Natural killer cell (primary cell): ENCODE measurements around the gene CHD5. TPM values are rescaled to one million over a fixed set of nuclear protein-coding genes. Genes with fewer than 3 reads are reported as not detected.

Experiments used
- ATAC-seq, 3 donors: fragments of 150-1000 bp in 2 of 3; fragments of 200-7000 bp in 1 of 3; cut with Tn5 transposase; 1 replicate in 1 of 3; 2 replicates in 2 of 3; pipeline ENCODE4 v1.10.0; 2021; ENCODE audit warnings: mild to moderate bottlenecking in 2 of 3, moderate library complexity in 2 of 3
- DNase-seq, 2 donors: peaks; one replicate each; pipeline versions ENCODE4 v3.0.0 to v3.0.0-alpha.2; 2013 to 2021; ENCODE audit warnings: mixed read lengths in 1 of 2
- H3K27ac ChIP-seq: one replicate; pipeline ENCODE4 v1.5.1; 2013; ENCODE audit warnings: mild to moderate bottlenecking, low read length
- H3K27me3 ChIP-seq: one replicate; pipeline ENCODE4 v1.6.1; 2013; ENCODE audit warnings: low read length; ENCODE audit not compliant: control insufficient read depth, insufficient read depth
- H3K36me3 ChIP-seq: one replicate; pipeline ENCODE4 v1.6.1; 2013; ENCODE audit warnings: low read length; ENCODE audit not compliant: control insufficient read depth, insufficient read depth
- H3K4me1 ChIP-seq: one replicate; pipeline ENCODE4 v1.6.1; 2013; ENCODE audit warnings: low read length; ENCODE audit not compliant: control insufficient read depth, insufficient read depth
- H3K4me3 ChIP-seq: one replicate; pipeline ENCODE4 v1.5.1; 2013; ENCODE audit warnings: low read length
- H3K9me3 ChIP-seq: one replicate; pipeline ENCODE4 v1.6.1; 2013; ENCODE audit warnings: low read length; ENCODE audit not compliant: control insufficient read depth, insufficient read depth
- H3K27ac Mint-ChIP-seq, 2 donors: one replicate each; pipeline ENCODE4 v1.8.0; 2022; ENCODE audit warnings: mild to moderate bottlenecking in 2 of 2, mixed read lengths in 2 of 2, moderate library complexity in 1 of 2
- H3K27me3 Mint-ChIP-seq, 2 donors: one replicate each; pipeline ENCODE4 v1.8.0; 2022; ENCODE audit warnings: low read depth in 2 of 2, mixed read lengths in 2 of 2
- H3K36me3 Mint-ChIP-seq: one replicate; pipeline ENCODE4 v1.8.0; 2022; ENCODE audit warnings: mixed read lengths
- H3K4me1 Mint-ChIP-seq, 2 donors: one replicate each; pipeline ENCODE4 v1.8.0; 2022; ENCODE audit warnings: mixed read lengths in 2 of 2
- H3K4me3 Mint-ChIP-seq: one replicate; pipeline ENCODE4 v1.8.0; 2022; ENCODE audit warnings: mild to moderate bottlenecking, moderate library complexity, mixed read lengths
- H3K9me3 Mint-ChIP-seq, 2 donors: one replicate each; pipeline ENCODE4 v1.8.0; 2022; ENCODE audit warnings: mixed read lengths in 2 of 2
- CTCF ChIP-seq: fragments of 200-600 bp; IDR thresholded peaks from one replicate; pipeline ENCODE4 v1.8.0; 2022; ENCODE audit warnings: antibody characterized with exemption
- WGBS: methylation state at CpG from one replicate; pipeline ENCODE4 v1.1.7; 2013; ENCODE audit warnings: missing lambda C conversion rate; ENCODE audit not compliant: insufficient coverage; 5-methylcytosine and 5-hydroxymethylcytosine counted together
- intact Hi-C: fragments of 100-400 bp; cut with micrococcal nuclease; formaldehyde crosslinking; loops from one replicate; pipeline ENCODE4 v1.14.2; 2022
- total RNA-seq, 4 donors: library from RNA; stranded (reverse); fragments of 120-200 nt in 1 of 4; gene quantifications; one replicate each; pipeline versions ENCODE4 v1.2.3 to v1.2.4, GENCODE V29; 2013 to 2022

CHD5 gene
- total RNA-seq, 3 donors from 2014 or later (not counting 1 experiment from before 2014, with no cell fraction given): 0.34 to 1.2 (median 0.73) TPM

- H3K4me3 Mint-ChIP-seq: no peak overlapping the region
- H3K36me3 ChIP-seq: no peaks in the 10 kb centered on the region
- H3K4me1 ChIP-seq: no peaks in the 10 kb centered on the region
- H3K4me1 Mint-ChIP-seq: no peaks in the 10 kb centered on the region
- no peak for TF ChIP-seq CTCF
- WGBS: 80% methylated on average over 34 of the region's 34 CpGs
- H3K4me3 ChIP-seq: no peak overlapping the region
- no peaks in the 10 kb centered on the region for H3K9me3 Mint-ChIP-seq
- no peaks in the 10 kb centered on the region for H3K27me3 ChIP-seq
- DNase-seq: no peak
- H3K27me3 Mint-ChIP-seq: peaks cover 0 to 9% of the 10 kb centered on the region in 2 donors
- H3K27ac ChIP-seq: no peak overlapping the region
- no peaks in the 10 kb centered on the region for H3K9me3 ChIP-seq
- ATAC-seq: no peak
- no peak overlapping the region for H3K27ac Mint-ChIP-seq
- intact Hi-C loops: no loop called here
- no peaks in the 10 kb centered on the region for H3K36me3 Mint-ChIP-seq
Measured at GRCh38 chr1:6167391-6168303, 12.5 kb downstream of the CHD5 start.

GRCh38 chr1:6166655-6167390 lies 13.3 kb downstream of the CHD5 start:
- H3K36me3 ChIP-seq: no peaks in the 10 kb centered on the region
- DNase-seq (no peak), ATAC-seq (no peak)
- H3K9me3 Mint-ChIP-seq: no peaks in the 10 kb centered on the region
- no peaks in the 10 kb centered on the region for H3K4me1 ChIP-seq
- H3K27me3 ChIP-seq: no peaks in the 10 kb centered on the region
- peaks cover 0 to 9% of the 10 kb centered on the region in 2 donors for H3K27me3 Mint-ChIP-seq
- TF ChIP-seq CTCF: no peak
- H3K27ac Mint-ChIP-seq: no peak overlapping the region
- intact Hi-C loops: no loop called here
- no peak overlapping the region for H3K4me3 ChIP-seq
- H3K4me1 Mint-ChIP-seq: no peaks in the 10 kb centered on the region
- H3K27ac ChIP-seq: no peak overlapping the region
- H3K9me3 ChIP-seq: no peaks in the 10 kb centered on the region
- H3K4me3 Mint-ChIP-seq: no peak overlapping the region
- H3K36me3 Mint-ChIP-seq: no peaks in the 10 kb centered on the region
- 78% methylated on average over 19 of the region's 19 CpGs for WGBS

- Mint-ChIP-seq H3K27me3 (peaks cover 0 to 4% of the 10 kb centered on the region in 2 donors), H3K4me1 (no peaks in the 10 kb centered on the region), H3K27ac (no peak overlapping the region), H3K36me3 (no peaks in the 10 kb centered on the region), H3K4me3 (no peak overlapping the region), H3K9me3 (no peaks in the 10 kb centered on the region)
- H3K27ac ChIP-seq: no peak overlapping the region
- DNase-seq (no peak), ATAC-seq (no peak)
- no peak for TF ChIP-seq CTCF
- intact Hi-C loops: no loop called here
- no peaks in the 10 kb centered on the region for H3K4me1 ChIP-seq
- 59% methylated on average over 10 of the region's 10 CpGs for WGBS
- H3K27me3 ChIP-seq: peaks cover 2% of the 10 kb centered on the region
- no peaks in the 10 kb centered on the region for H3K9me3 ChIP-seq
- no peak overlapping the region for H3K4me3 ChIP-seq
- no peaks in the 10 kb centered on the region for H3K36me3 ChIP-seq
Measured at GRCh38 chr1:6166221-6166620, 13.9 kb downstream of the CHD5 start.
